Measurements from ENCODE around the gene CNNM1.

The CNNM1 gene

GRCh38 chr10:99368646-99369045, 39.5 kb downstream of the CNNM1 start:
- DNase-seq (ENCODE audit: low read depth) = no peak
- no peak overlapping the region for H3K4me3 ChIP-seq (ENCODE audit: low read depth, low read length)

DNA sequence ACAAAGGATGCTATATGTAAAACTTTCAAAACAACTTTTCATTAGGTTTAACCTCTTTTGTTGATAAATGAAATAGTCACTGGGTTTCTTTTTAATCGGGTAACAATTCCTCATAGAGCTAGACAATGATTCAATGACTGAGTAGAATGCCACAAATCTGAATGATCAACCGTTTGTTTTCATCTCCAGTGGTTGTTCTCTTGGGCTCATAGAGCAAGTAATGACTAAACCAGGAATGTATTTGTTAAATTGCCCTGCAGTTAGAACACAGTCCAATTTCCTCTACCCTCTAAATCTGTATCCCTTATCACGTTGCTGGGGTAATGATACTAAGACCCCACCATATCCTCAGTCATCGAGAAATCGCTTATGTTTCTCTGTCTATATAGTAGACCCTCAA, 40.0 kb downstream of the CNNM1 start:
- H3K4me3 ChIP-seq (ENCODE audit: low read depth, low read length) = no peak overlapping the region
- no peak for DNase-seq (ENCODE audit: low read depth)

- DNase-seq (ENCODE audit: low read depth) = no peak
- no peak overlapping the region for H3K4me3 ChIP-seq (ENCODE audit: low read depth, low read length)
These were observed 40.4 kb downstream of the CNNM1 start for GRCh38 chr10:99369551-99369950.

DNA sequence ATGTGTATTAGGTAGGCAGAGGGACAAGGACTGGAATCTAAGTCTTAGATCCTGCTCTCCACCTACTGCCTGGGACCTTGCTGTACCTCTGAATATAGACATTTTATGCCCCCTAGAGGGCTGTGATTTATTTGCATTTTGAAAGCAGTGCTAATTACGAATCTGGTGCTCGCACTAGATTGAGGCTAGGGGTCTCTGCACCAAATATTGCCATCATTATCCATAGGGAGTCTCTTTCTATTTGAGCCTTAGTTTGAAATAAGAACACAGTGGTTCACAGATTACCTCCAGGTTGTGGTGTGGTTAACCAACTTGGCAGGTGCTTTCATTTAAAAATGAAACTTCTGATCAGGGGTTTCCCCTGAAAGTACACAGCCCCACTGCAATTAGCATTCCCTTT, 41.8 kb downstream of the CNNM1 start:
- no peak for DNase-seq (ENCODE audit: low read depth)
- no peak overlapping the region for H3K4me3 ChIP-seq (ENCODE audit: low read depth, low read length)

DNA sequence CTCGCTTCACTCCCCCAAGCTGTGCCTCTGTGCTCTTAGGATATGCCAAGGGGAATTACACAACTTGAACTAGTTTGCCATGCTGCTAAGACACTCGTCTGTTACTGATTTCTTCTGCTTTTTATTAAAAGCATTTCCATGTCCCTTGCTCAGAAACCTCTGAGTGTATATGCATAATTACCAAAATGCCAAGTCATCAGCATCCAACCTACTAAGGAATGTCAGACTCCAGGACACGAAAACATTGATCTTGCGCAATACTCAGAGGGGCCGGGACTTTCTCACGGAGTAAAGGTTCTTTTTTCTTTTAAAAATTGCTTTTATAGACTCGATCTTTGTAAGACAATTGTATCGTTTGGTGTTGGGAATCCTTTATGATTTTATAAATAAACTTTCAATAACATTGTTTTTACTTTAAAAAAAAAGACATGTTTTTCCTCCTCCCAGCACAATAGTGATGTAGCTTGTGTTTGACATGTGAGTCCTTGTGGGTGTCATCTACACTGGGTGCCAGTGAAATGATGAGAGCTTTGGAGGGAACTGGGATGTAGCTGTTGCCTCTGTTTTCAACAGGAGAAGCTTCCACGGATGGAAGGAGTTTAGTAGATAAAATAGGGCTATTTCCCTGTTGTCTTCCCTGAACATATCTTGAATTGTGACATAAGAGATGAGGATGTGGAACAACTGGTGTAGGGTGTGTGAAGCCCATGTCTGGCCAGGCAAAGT, 43.6 kb downstream of the CNNM1 start:
- H3K4me3 ChIP-seq (ENCODE audit: low read depth, low read length) = no peak overlapping the region
- DNase-seq (ENCODE audit: low read depth) = peak; percentile 25

- no peak overlapping the region for H3K4me3 ChIP-seq (ENCODE audit: low read depth, low read length)
- DNase-seq (ENCODE audit: low read depth) = no peak
These were observed 45.4 kb downstream of the CNNM1 start for GRCh38 chr10:99374526-99374925.

GRCh38 chr10:99374972-99375371, 45.8 kb downstream of the CNNM1 start:
- DNase-seq (ENCODE audit: low read depth) = no peak
- H3K4me3 ChIP-seq (ENCODE audit: low read depth, low read length) = no peak overlapping the region

DNA sequence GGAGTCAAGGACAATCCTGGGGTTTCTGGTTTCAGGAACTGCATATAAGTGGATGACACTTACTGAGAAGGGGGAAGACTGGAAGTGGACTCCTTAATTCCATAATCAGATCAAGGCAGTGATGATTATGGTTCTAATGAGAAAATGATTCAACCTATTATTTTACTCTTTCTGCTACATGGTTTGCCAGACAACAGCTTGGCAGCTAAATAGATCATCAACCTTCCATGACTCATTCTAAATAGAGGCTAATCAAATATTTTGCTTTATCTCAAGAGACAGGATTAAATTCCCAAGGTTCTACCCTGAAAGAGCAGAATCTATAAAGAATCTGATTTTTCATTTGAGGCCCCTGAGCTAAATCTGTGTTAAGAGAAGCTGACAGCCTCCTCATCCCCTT, 46.3 kb downstream of the CNNM1 start:
- H3K4me3 ChIP-seq (ENCODE audit: low read depth, low read length) = no peak overlapping the region
- DNase-seq (ENCODE audit: low read depth) = no peak

DNA sequence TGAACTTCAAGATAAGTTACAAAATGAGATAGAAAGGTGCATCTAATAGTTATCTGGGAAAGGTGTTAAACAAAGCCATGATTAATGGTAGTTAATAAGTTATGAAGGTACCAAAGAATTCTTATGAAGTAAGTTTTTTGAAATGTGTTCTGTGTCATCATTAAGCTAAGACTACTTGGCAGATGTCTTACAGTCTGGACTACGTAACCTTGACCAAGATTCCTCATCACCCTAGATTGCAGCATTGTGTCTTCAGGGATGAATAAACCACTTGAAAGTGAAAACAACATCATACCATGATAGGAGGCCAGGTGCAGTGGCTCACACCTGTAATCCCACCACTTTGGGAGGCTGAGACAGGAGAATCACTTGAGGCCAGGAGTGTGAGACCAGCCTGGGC, 53.0 kb downstream of the CNNM1 start:
- H3K4me3 ChIP-seq (ENCODE audit: low read depth, low read length) = no peak overlapping the region
- no peak for DNase-seq (ENCODE audit: low read depth)

GRCh38 chr10:99387071-99387470, 57.9 kb downstream of the CNNM1 start:
- no peak overlapping the region for H3K4me3 ChIP-seq (ENCODE audit: low read depth, low read length)
- no peak for DNase-seq (ENCODE audit: low read depth)

- no peak overlapping the region for H3K4me3 ChIP-seq (ENCODE audit: low read depth, low read length)
- no peak for DNase-seq (ENCODE audit: low read depth)
These were observed 58.4 kb downstream of the CNNM1 start for GRCh38 chr10:99387541-99387940.

DNA sequence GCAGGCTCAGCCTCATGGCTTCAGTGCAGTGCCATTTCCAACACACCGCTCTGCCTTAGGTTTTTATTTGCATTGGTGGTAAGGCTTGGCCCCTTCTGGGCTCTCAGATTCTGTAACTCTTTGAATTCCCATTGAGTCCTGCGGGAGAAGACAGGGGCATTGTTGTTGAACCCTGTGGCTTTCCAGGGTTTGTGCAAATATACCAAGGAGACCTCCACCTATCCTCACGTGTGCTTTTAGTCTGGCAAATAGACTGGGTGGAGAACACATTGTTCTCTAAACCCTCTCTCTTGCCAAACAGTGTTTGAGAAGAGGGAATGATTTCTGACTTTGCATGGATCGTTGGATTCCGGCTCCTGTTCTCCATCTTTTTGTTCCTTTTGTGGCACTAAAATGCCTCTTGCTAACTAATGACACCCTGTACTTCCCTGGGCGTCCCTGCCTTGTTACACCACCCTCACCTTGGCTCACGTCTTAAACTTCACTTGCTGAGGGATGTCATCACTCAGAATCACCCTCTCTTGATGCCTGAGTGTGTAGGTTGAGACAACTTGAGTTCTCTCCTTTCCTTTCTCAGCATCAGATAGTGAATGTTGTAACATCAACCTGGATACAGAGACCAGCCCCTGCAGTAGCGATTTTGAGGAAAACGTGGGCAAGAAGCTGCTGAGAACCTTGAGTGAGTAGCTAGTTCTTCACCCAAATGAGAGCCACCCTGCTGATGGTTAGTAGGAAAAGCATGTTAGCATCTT, 60.7 kb downstream of the CNNM1 start:
- H3K4me3 ChIP-seq (ENCODE audit: low read depth, low read length) = no peak overlapping the region
- DNase-seq (ENCODE audit: low read depth) = no peak

DNA sequence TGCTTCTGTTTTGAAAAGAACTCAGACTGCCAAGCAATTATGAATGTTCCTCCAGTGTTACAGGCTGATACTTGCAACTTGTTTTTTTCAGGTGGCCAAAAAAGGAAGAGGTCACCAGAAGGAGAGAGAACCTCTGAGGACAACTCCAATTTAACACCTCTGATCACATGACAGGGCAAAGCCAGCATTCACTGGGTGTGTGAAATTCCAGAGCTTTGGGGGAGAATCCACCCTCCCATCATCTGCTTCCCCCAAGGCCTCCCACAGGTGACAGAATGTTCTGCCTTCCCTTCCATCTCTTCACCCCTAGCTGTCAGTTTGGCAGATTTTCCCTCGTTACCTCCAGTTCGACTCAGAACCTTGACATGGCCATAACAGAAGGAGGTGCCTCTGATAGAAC, 62.2 kb downstream of the CNNM1 start:
- no peak for DNase-seq (ENCODE audit: low read depth)
- H3K4me3 ChIP-seq (ENCODE audit: low read depth, low read length) = no peak overlapping the region

- H3K4me3 ChIP-seq (ENCODE audit: low read depth, low read length) = no peak overlapping the region
- no peak for DNase-seq (ENCODE audit: low read depth)
These were observed 63.9 kb downstream of the CNNM1 start for GRCh38 chr10:99393036-99393435.

- no peak overlapping the region for H3K4me3 ChIP-seq (ENCODE audit: low read depth, low read length)
- DNase-seq (ENCODE audit: low read depth) = no peak
These were observed 64.5 kb downstream of the CNNM1 start for GRCh38 chr10:99393683-99394082.

- DNase-seq (ENCODE audit: low read depth) = no peak
These were observed 65.1 kb downstream of the CNNM1 start for GRCh38 chr10:99394256-99394655.

GRCh38 chr10:99394761-99395386, 65.7 kb downstream of the CNNM1 start:
- DNase-seq (ENCODE audit: low read depth) = no peak
- no peak overlapping the region for H3K4me3 ChIP-seq (ENCODE audit: low read depth, low read length)

More at GRCh38 chr10:99394256-99394655, 65.1 kb downstream of the CNNM1 start:
- H3K4me3 ChIP-seq (ENCODE audit: low read depth, low read length) = no peak overlapping the region

GRCh38 chr10:99395750-99396445, 66.7 kb downstream of the CNNM1 start:
- H3K4me3 ChIP-seq (ENCODE audit: low read depth, low read length) = no peak overlapping the region
- peak; percentile 52 for DNase-seq (ENCODE audit: low read depth)

- DNase-seq (ENCODE audit: low read depth) = peak; percentile 49
- no peak overlapping the region for H3K4me3 ChIP-seq (ENCODE audit: low read depth, low read length)
These were observed 67.3 kb downstream of the CNNM1 start for GRCh38 chr10:99396471-99396870.

GRCh38 chr10:99399664-99400063, 70.5 kb downstream of the CNNM1 start:
- H3K4me3 ChIP-seq (ENCODE audit: low read depth, low read length) = no peak overlapping the region
- DNase-seq (ENCODE audit: low read depth) = no peak

All from skeletal muscle cell (primary cell).